AG09319 (cell line): ENCODE measurements around the gene SKI.
"Not testable (repeated sequence)": the region's sequence is repeated elsewhere in the genome, so short reads cannot be mapped to it uniquely, and the experiment has no call there.

Experiments used
- DNase-seq: peaks from one replicate; pipeline ENCODE4 v3.0.0-alpha.2; 2010; ENCODE audit warnings: low read depth; ENCODE audit errors: extremely low read depth
- CTCF ChIP-seq: IDR thresholded peaks from 2 replicates; pipeline ENCODE4 v1.5.1; 2011; ENCODE audit warnings: low read depth, mild to moderate bottlenecking, inconsistent platforms, low read length, moderate library complexity

Gene SKI

DNA sequence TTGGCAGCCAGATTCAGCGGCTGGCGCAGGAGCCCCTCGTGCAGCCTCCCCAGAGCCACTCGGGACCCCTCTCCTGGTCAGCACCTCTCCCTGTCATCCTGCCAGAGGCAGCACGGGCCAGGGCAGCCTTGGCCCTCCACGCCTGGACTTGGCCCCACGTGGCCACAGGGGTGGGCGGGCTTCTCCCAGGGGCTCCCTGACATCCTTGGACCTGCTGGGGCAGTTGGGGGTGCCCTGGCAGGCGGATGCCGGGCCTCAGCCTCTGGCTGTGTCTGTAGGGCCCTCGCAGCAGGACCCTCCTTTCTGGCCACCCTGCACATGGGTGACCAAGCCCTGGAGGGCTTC is 103.1 kb downstream of the SKI start:
- TF ChIP-seq CTCF = no peak
- DNase-seq = no peak

DNA sequence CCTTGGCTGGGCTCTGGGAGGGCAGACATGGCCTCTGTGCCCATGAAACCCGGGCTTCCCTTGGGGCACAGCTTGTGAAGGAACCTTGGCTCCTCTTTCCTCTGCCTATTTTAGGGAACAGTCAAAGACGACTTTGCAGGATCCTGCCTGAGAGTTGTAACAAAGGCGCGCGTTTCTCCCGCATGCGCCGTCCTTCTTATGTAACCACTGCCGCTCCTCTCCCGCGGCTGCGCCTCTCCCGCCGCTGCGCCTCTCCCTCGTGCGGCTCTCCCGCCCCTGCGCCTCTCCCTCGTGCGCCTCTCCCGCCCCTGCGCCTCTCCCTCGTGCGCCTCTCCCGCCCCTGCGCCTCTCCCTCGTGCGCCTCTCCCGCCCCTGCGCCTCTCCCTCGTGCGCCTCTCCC is 103.5 kb downstream of the SKI start:
- DNase-seq = not testable (repeated sequence)

- TF ChIP-seq CTCF = no peak
- no peak for DNase-seq
Measured at GRCh38 chr1:2334366-2334765, 106.2 kb downstream of the SKI start.

GRCh38 chr1:2334883-2335534 is 106.9 kb downstream of the SKI start:
- no peak for TF ChIP-seq CTCF
- DNase-seq = no peak

DNA sequence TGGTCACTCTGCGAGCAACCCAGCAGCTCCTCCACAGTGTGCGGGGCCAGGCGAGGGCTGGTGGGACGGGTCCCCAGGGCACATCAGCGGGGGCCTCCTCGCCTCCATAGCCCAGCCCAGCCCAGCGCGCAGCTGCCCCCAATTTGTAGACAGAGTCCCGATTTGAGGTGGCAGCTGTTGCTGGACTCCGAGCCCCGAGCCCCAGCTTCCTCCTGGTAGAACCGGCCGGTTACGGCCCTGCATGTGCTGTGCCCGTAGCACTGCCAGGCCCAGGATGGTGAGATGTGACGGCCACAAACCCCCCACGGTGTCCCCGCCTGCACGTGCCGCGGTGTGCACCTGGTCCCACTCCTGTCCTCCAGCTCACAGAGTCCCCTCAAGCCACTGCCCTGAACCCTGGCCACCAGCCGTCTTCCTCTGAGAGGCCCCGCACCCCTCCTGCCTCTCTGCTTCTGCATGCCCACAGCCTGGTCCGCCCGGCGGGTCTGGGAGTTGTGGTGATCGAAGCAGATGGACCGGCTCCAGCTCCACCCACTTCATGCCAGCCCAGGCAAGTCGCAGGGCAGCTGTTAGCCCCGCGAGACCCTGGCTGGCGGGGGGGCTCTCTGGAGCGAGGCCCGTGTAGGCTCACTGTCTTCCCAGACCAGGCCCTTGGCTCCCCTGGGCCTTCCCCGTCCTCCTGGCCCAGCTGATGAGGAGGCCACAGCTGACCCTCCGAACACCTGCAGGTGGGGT is 107.8 kb downstream of the SKI start:
- no peak for TF ChIP-seq CTCF
- no peak for DNase-seq

GRCh38 chr1:2336499-2336898 is 108.4 kb downstream of the SKI start:
- TF ChIP-seq CTCF = no peak
- DNase-seq = no peak

DNA sequence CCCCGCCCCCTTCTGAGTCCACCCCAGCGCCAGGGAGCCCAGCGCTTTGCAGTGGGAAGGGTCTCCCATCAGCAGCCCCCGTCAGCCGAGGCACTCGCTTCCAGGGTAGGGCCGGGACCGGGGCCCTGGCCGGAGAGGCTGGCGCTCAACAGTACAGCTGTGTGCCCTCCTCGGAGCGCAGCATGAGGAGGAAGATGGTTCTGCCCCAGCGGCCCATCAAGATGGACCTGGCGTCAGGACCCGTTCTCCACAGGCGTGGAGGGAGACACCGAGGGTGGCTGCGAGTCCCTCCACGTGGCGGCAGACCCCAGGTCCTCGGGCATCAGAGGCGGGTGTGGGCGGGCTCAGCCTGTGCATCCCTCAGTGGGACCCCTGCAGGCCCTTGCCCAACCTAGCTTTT is 109.0 kb downstream of the SKI start:
- TF ChIP-seq CTCF = no peak
- no peak for DNase-seq

DNA sequence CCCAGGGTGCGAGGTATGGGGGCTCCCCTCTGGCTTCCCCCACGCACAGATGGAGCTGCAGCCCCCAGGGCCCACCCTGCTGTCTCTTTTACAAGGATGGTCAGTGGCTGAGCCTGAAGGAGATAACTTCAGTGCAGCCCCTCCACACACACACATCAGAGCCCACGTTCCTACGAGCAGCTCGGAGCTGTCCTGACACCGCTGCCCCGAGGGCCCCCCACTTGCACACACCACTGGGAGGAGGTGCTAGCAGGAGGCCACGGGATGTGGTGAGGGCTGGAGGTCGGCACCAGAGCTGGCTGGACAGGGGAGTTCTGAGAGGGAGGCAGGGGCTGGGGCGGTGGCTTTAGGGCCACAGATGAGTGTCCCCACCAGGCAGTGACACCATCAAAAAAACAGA is 109.4 kb downstream of the SKI start:
- no peak for TF ChIP-seq CTCF
- no peak for DNase-seq
